Common myeloid progenitor, CD34-positive (primary cell): Measurements from ENCODE around the gene ADPRHL1.

ENCODE experiments used
- CTCF ChIA-PET: fragments of 350-600 bp; sonication (Branson Sonifier 250); formaldehyde crosslinking; loops from one replicate; lab custom pipeline; 2021; ENCODE audit warnings: antibody characterized with exemption; lab: Charles Lee
- POLR2A ChIA-PET: fragments of 350-600 bp; sonication (Branson Sonifier 250); formaldehyde crosslinking; loops from one replicate; lab custom pipeline; 2021; ENCODE audit warnings: antibody characterized with exemption; lab: Charles Lee
- DNase-seq, 3 donors: peaks; one replicate each; pipeline versions ENCODE4 v3.0.0 to v3.0.0-alpha.2; 2013
- H3K27ac ChIP-seq, 2 experiments: 1 replicate in 1 of 2; 2 replicates in 1 of 2; pipeline ENCODE4 v1.7.0; 2013; ENCODE audit warnings: inconsistent platforms in 2 of 2, low read length in 2 of 2, mild to moderate bottlenecking in 2 of 2, low read depth in 1 of 2, moderate library complexity in 1 of 2; ENCODE audit not compliant: severe bottlenecking in 2 of 2, insufficient read depth in 1 of 2, poor library complexity in 1 of 2
- H3K27me3 ChIP-seq, 5 experiments: replicated peaks in 2 of 5; 1 replicate in 3 of 5; 2 replicates in 2 of 5; pipeline versions ENCODE4 v1.6.1 to v1.7.0; 2013; ENCODE audit warnings: low read length in 4 of 5, mild to moderate bottlenecking in 2 of 5, moderate library complexity in 2 of 5, inconsistent platforms in 1 of 5; ENCODE audit not compliant: insufficient read depth in 5 of 5, control insufficient read depth in 4 of 5
- H3K36me3 ChIP-seq, 4 experiments: 1 replicate in 2 of 4; 2 replicates in 2 of 4; pipeline versions ENCODE4 v1.6.1 to v1.7.0; 2013; ENCODE audit warnings: low read length in 3 of 4, control low read depth in 1 of 4, mild to moderate bottlenecking in 1 of 4; ENCODE audit not compliant: control insufficient read depth in 4 of 4, insufficient read depth in 4 of 4
- H3K4me1 ChIP-seq, 4 experiments: 1 replicate in 3 of 4; 2 replicates in 1 of 4; pipeline versions ENCODE4 v1.6.1 to v1.7.1; 2013; ENCODE audit warnings: low read length in 3 of 4, mild to moderate bottlenecking in 3 of 4, control low read depth in 1 of 4, inconsistent platforms in 1 of 4, moderate library complexity in 1 of 4; ENCODE audit not compliant: control insufficient read depth in 4 of 4, insufficient read depth in 4 of 4; ENCODE audit errors: control extremely low read depth in 1 of 4
- H3K4me3 ChIP-seq, 7 experiments: 1 replicate in 4 of 7; 2 replicates in 3 of 7; pipeline versions ENCODE4 v1.5.1 to v1.7.0; 2013; ENCODE audit warnings: mild to moderate bottlenecking in 7 of 7, low read length in 6 of 7, moderate library complexity in 6 of 7, inconsistent platforms in 2 of 7, low read depth in 2 of 7, control low read depth in 1 of 7; ENCODE audit not compliant: insufficient read depth in 4 of 7, control insufficient read depth in 1 of 7; ENCODE audit errors: extremely low read depth in 1 of 7
- H3K9me3 ChIP-seq, 5 experiments: 1 replicate in 4 of 5; 2 replicates in 1 of 5; pipeline versions ENCODE4 v1.6.1 to v1.7.1; 2013; ENCODE audit warnings: low read length in 4 of 5, mild to moderate bottlenecking in 2 of 5, inconsistent platforms in 1 of 5, low read depth in 1 of 5, moderate library complexity in 1 of 5; ENCODE audit not compliant: control insufficient read depth in 4 of 5, insufficient read depth in 2 of 5; ENCODE audit errors: control extremely low read depth in 1 of 5
- WGBS: methylation state at CpG from one replicate; pipeline ENCODE4 v1.1.5; 2013; ENCODE audit not compliant: insufficient coverage; 5-methylcytosine and 5-hydroxymethylcytosine counted together

Gene ADPRHL1

GRCh38 chr13:113413898-113414282, 39.4 kb downstream of the ADPRHL1 start:
- WGBS = 95% methylated on average over 8 of the region's 9 CpGs
- POLR2A ChIA-PET = no interaction called here
- Histone ChIP-seq H3K9me3 (peaks cover 0 to 12% (median 4%) of the 10 kb centered on the region in 5 experiments), H3K4me3 (no peak overlapping the region), H3K36me3 (no peaks in the 10 kb centered on the region), H3K27ac (no peak overlapping the region), H3K4me1 (peaks cover 0 to 15% (median 3%) of the 10 kb centered on the region in 4 experiments), H3K27me3 (peaks cover 0 to 8% (median 0%) of the 10 kb centered on the region in 5 experiments)
- no peak for DNase-seq
- CTCF ChIA-PET = interaction anchor here (1.1 to 1.5 kb wide), 2 partner anchors 14 to 20 kb away, joined by 3 read pairs; no protein-coding TSS in a partner anchor

- Histone ChIP-seq H3K27me3 (peaks cover 0 to 5% (median 0%) of the 10 kb centered on the region in 5 experiments), H3K9me3 (peaks cover 0 to 12% (median 4%) of the 10 kb centered on the region in 5 experiments), H3K4me3 (no peak overlapping the region), H3K36me3 (no peaks in the 10 kb centered on the region), H3K4me1 (peaks cover 0 to 16% (median 3%) of the 10 kb centered on the region in 4 experiments), H3K27ac (no peak overlapping the region)
- WGBS = 92% methylated on average over 32 of the region's 32 CpGs
- DNase-seq = no peak
- ChIA-PET CTCF (interaction anchor here (1.1 to 1.5 kb wide), 2 partner anchors 13 to 20 kb away, joined by 3 read pairs; no protein-coding TSS in a partner anchor), POLR2A (no interaction called here)
Measured at GRCh38 chr13:113413178-113413897, 40.0 kb downstream of the ADPRHL1 start.

- Histone ChIP-seq H3K27ac (no peak overlapping the region), H3K36me3 (no peaks in the 10 kb centered on the region), H3K27me3 (peaks cover 0 to 5% (median 0%) of the 10 kb centered on the region in 5 experiments), H3K9me3 (peaks cover 0 to 12% (median 4%) of the 10 kb centered on the region in 5 experiments), H3K4me3 (no peak overlapping the region), H3K4me1 (peaks cover 0 to 16% (median 4%) of the 10 kb centered on the region in 4 experiments)
- CTCF ChIA-PET = no interaction called here
- no peak for DNase-seq
- POLR2A ChIA-PET = no interaction called here
- 100% methylated on average over 8 of the region's 27 CpGs for WGBS
Measured at GRCh38 chr13:113412440-113412839, 40.8 kb downstream of the ADPRHL1 start.

- no peak for DNase-seq
- H3K4me1 ChIP-seq = peaks cover 0 to 16% (median 5%) of the 10 kb centered on the region in 4 experiments
- ChIA-PET CTCF (interaction anchor here (1.2 kb wide), 1 partner anchor 20 kb away, joined by 3 read pairs; no protein-coding TSS in a partner anchor), POLR2A (no interaction called here)
- H3K27ac ChIP-seq = no peak overlapping the region
- H3K4me3 ChIP-seq = no peak overlapping the region
- peaks cover 0 to 12% (median 4%) of the 10 kb centered on the region in 5 experiments for H3K9me3 ChIP-seq
- whole genome bisulfite sequencing = 98% methylated on average over 30 of the region's 30 CpGs
- no peaks in the 10 kb centered on the region for H3K36me3 ChIP-seq
- peaks cover 0 to 4% (median 0%) of the 10 kb centered on the region in 5 experiments for H3K27me3 ChIP-seq
Measured at GRCh38 chr13:113411216-113412023, 41.9 kb downstream of the ADPRHL1 start.

GRCh38 chr13:113410472-113411201, 42.7 kb downstream of the ADPRHL1 start:
- Histone ChIP-seq H3K4me3 (no peak overlapping the region), H3K27ac (no peak overlapping the region), H3K4me1 (peaks cover 0 to 16% (median 5%) of the 10 kb centered on the region in 4 experiments), H3K9me3 (peaks cover 0 to 12% (median 4%) of the 10 kb centered on the region in 5 experiments), H3K36me3 (no peaks in the 10 kb centered on the region), H3K27me3 (peaks cover 0 to 4% (median 0%) of the 10 kb centered on the region in 5 experiments)
- CTCF ChIA-PET = interaction anchor here (1.2 kb wide), 1 partner anchor 19 kb away, joined by 3 read pairs; no protein-coding TSS in a partner anchor
- DNase-seq = peak in 1 of 3 donors; percentile 23
- 97% methylated on average over 32 of the region's 34 CpGs for WGBS
- POLR2A ChIA-PET = no interaction called here

GRCh38 chr13:113408562-113408961, 44.7 kb downstream of the ADPRHL1 start:
- H3K4me1 ChIP-seq = peaks cover 0 to 16% (median 3%) of the 10 kb centered on the region in 4 experiments
- 100% methylated on average over 2 of the region's 3 CpGs for WGBS
- peaks cover 0 to 12% (median 4%) of the 10 kb centered on the region in 5 experiments for H3K9me3 ChIP-seq
- no peak overlapping the region for H3K27ac ChIP-seq
- POLR2A ChIA-PET = no interaction called here
- H3K4me3 ChIP-seq = no peak overlapping the region
- peaks cover 0 to 4% (median 0%) of the 10 kb centered on the region in 5 experiments for H3K27me3 ChIP-seq
- CTCF ChIA-PET = no interaction called here
- no peak for DNase-seq
- no peaks in the 10 kb centered on the region for H3K36me3 ChIP-seq
